Keratinocyte (primary cell): ENCODE measurements around the gene CPAMD8. TPM values are rescaled to one million over a fixed set of nuclear protein-coding genes. Genes with fewer than 3 reads are reported as not detected.

Source experiments
- DNase-seq: peaks from one replicate; pipeline ENCODE4 v3.0.0-alpha.2; 2011; ENCODE audit warnings: low read depth, missing footprints, low spot score
- FAIRE-seq: peaks from 2 replicates; lab custom pipeline; 2011; peaks lifted over from hg19 to GRCh38; lab: Jason Lieb, UNC
- H2AFZ ChIP-seq: 2 replicates; pipeline ENCODE4 v1.6.0; 2012; ENCODE audit warnings: low read length, control low read depth, inconsistent platforms; ENCODE audit not compliant: control insufficient read depth
- H3K27ac ChIP-seq: 2 replicates; pipeline ENCODE4 v1.5.1; 2011; ENCODE audit warnings: low read length; ENCODE audit not compliant: control insufficient read depth, insufficient read depth
- H3K27me3 ChIP-seq: 3 replicates; pipeline ENCODE4 v1.6.0; 2011; ENCODE audit warnings: low read length; ENCODE audit not compliant: control insufficient read depth, insufficient read depth; ENCODE audit errors: extremely low read depth
- H3K36me3 ChIP-seq, 2 experiments: 2 replicates in 1 of 2; 3 replicates in 1 of 2; pipeline ENCODE4 v1.5.1; 2011; ENCODE audit warnings: low read length in 2 of 2, mild to moderate bottlenecking in 1 of 2; ENCODE audit not compliant: control insufficient read depth in 2 of 2, insufficient read depth in 2 of 2; ENCODE audit errors: extremely low read depth in 1 of 2
- H3K4me1 ChIP-seq: 3 replicates; pipeline ENCODE4 v1.5.1; 2011; ENCODE audit warnings: low read length; ENCODE audit not compliant: control insufficient read depth, insufficient read depth; ENCODE audit errors: extremely low read depth
- H3K4me2 ChIP-seq: 3 replicates; pipeline ENCODE4 v1.6.0; 2011; ENCODE audit warnings: low read depth, low read length; ENCODE audit not compliant: control insufficient read depth, insufficient read depth; ENCODE audit errors: extremely low read depth
- H3K4me3 ChIP-seq, 3 experiments: fragments of 200-600 bp in 1 of 3; sonication (generic) in 1 of 3; 2 replicates in 2 of 3; 3 replicates in 1 of 3; pipeline ENCODE4 v1.5.1; 2011 to 2016; ENCODE audit warnings: low read length in 3 of 3, mild to moderate bottlenecking in 3 of 3, control low read depth in 2 of 3, inconsistent platforms in 1 of 3, low read depth in 1 of 3, mixed read lengths in 1 of 3, mixed run types in 1 of 3, moderate library complexity in 1 of 3; ENCODE audit not compliant: control insufficient read depth in 2 of 3, insufficient read depth in 2 of 3; ENCODE audit errors: extremely low read depth in 1 of 3
- H3K79me2 ChIP-seq: 2 replicates; pipeline ENCODE4 v1.6.0; 2012; ENCODE audit warnings: low read length; ENCODE audit not compliant: control insufficient read depth, insufficient read depth
- H3K9ac ChIP-seq: 3 replicates; pipeline ENCODE4 v1.6.0; 2011; ENCODE audit warnings: low read length; ENCODE audit not compliant: control insufficient read depth, insufficient read depth; ENCODE audit errors: extremely low read depth
- H3K9me1 ChIP-seq: 3 replicates; pipeline ENCODE4 v1.6.0; 2011; ENCODE audit warnings: low read length; ENCODE audit not compliant: control insufficient read depth, insufficient read depth; ENCODE audit errors: extremely low read depth
- H3K9me3 ChIP-seq: 2 replicates; pipeline ENCODE4 v1.5.1; 2012; ENCODE audit warnings: low read depth, low read length; ENCODE audit not compliant: control insufficient read depth
- H4K20me1 ChIP-seq: 3 replicates; pipeline ENCODE4 v1.6.0; 2011; ENCODE audit warnings: low read length; ENCODE audit not compliant: control insufficient read depth, insufficient read depth; ENCODE audit errors: extremely low read depth
- CTCF ChIP-seq, 3 experiments: IDR thresholded peaks in 1 of 3; conservative IDR thresholded peaks in 1 of 3; optimal IDR thresholded peaks in 1 of 3; 2 replicates in 2 of 3; 3 replicates in 1 of 3; pipeline versions ENCODE3 to v1.5.1; 2011; ENCODE audit warnings: low read length in 3 of 3, mild to moderate bottlenecking in 3 of 3, moderate library complexity in 2 of 3, control low read depth in 1 of 3, inconsistent platforms in 1 of 3; ENCODE audit not compliant: insufficient read depth in 2 of 3; ENCODE audit errors: extremely low read depth in 1 of 3
- EZH2 ChIP-seq: IDR thresholded peaks from one replicate; pipeline ENCODE4 v1.6.1; 2012; ENCODE audit warnings: inconsistent platforms, mild to moderate bottlenecking, low read length, moderate library complexity
- dilution Hi-C: fragments of 300-500 bp; cut with MboI; formaldehyde crosslinking; loops from one replicate; pipeline ENCODE4 v1.7.0; 2020; ENCODE audit warnings: low sequenced_read_pairs; ENCODE audit not compliant: extremely low pct_ligation_motif_present
- polyA plus RNA-seq, 5 experiments: library from polyadenylated mRNA; depleted of rRNA in 3 of 5; stranded (reverse) in 3 of 5; stranded (forward) in 1 of 5; unstranded in 1 of 5; fragments of >200 nt; gene quantifications; 1 replicate in 1 of 5; 2 replicates in 3 of 5; 3 replicates in 1 of 5; pipeline versions ENCODE4 v1.2.1 to v1.2.3, GENCODE V29; 2011 to 2012; ENCODE audit warnings: missing spikeins in 2 of 5, low read depth in 1 of 5, low replicate concordance in 1 of 5

Gene CPAMD8
- polyA plus RNA-seq, 1 donor (not counting 4 experiments of a cell fraction or from before 2014, with no cell fraction given): 0.38 TPM

DNA sequence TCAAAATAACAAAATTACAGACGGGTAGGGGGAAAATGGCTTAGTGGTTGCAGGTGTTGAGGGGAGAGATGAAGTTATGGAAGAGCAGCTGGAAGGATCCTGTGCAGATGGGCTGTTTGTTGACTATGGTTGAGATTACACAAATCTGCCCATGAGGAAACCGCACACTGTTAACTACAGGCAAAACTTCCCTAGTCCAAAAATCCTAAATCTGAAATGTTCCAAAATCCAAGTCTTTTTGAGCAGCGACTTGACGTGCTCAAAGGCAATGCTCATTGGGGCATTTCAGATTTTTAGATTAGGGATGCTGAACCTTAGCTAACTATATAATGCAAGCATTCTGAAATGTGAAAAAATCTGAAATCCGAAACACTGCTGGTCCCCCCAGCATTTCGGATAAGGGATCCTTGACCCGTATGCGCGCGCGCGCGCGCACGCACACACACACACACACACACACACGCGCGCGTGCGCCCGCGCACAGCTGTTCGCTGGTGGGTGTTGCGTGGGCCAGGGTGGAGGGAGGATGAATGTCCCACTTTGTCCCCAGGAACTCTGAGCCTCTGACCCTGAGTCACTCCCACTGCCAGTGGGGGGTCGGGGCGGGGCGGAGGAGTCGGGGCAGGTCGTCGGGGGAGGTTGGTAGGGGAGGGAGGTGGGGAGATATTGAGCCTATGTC, 131.0 kb downstream of the CPAMD8 start:
- Histone ChIP-seq H2AFZ (peak overlapping the region; percentile 53), H3K79me2 (no peaks in the 10 kb centered on the region), H3K4me1 (no peaks in the 10 kb centered on the region), H3K36me3 (no peaks in the 10 kb centered on the region), H4K20me1 (no peaks in the 10 kb centered on the region), H3K9me1 (no peaks in the 10 kb centered on the region), H3K4me3 (peak overlapping the region in 2 of 3 experiments; percentile 63 to 67), H3K9ac (no peak overlapping the region), H3K4me2 (no peak overlapping the region), H3K27ac (no peak overlapping the region), H3K27me3 (no peaks in the 10 kb centered on the region), H3K9me3 (no peaks in the 10 kb centered on the region)
- DNase-seq: no peak
- dilution Hi-C loops: no loop called here
- TF ChIP-seq CTCF (optimal IDR thresholded peaks at IDR 0.05 in 1 of 3, IDR thresholded peaks at IDR 0.05 in 1 of 3, conservative IDR thresholded peaks at IDR 0.05 in 1 of 3; ENCODE audit: extremely low read depth in 1 of 3, insufficient read depth in 2 of 3, low read length in 3 of 3) (no peak), EZH2 (no peak)
- FAIRE-seq: no peak

GRCh38 chr19:16894080-16894479, 132.5 kb downstream of the CPAMD8 start:
- Histone ChIP-seq H3K36me3 (no peaks in the 10 kb centered on the region), H4K20me1 (no peaks in the 10 kb centered on the region), H2AFZ (no peak overlapping the region), H3K4me2 (no peak overlapping the region), H3K4me3 (no peak overlapping the region), H3K9me3 (no peaks in the 10 kb centered on the region), H3K27ac (no peak overlapping the region), H3K27me3 (no peaks in the 10 kb centered on the region), H3K9ac (no peak overlapping the region), H3K4me1 (no peaks in the 10 kb centered on the region), H3K9me1 (no peaks in the 10 kb centered on the region), H3K79me2 (no peaks in the 10 kb centered on the region)
- TF ChIP-seq CTCF (optimal IDR thresholded peaks at IDR 0.05 in 1 of 3, IDR thresholded peaks at IDR 0.05 in 1 of 3, conservative IDR thresholded peaks at IDR 0.05 in 1 of 3; ENCODE audit: extremely low read depth in 1 of 3, insufficient read depth in 2 of 3, low read length in 3 of 3): no peak
- TF ChIP-seq EZH2: no peak
- DNase-seq: no peak
- dilution Hi-C loops: no loop called here
- no peak for FAIRE-seq
